Karpas-422 (cell line): ENCODE data around the gene P3R3URF. TPM values are rescaled to one million over a fixed set of nuclear protein-coding genes. Genes with fewer than 3 reads are reported as not detected.

ENCODE experiments used
- DNase-seq: peaks from one replicate; pipeline ENCODE4 v3.0.0-alpha.2; 2015
- H2AFZ ChIP-seq: fragments of 200-600 bp; sonication (generic); 2 replicates; pipeline ENCODE4 v1.6.1; 2014; ENCODE audit warnings: antibody characterized with exemption, low read length, mixed read lengths
- H3K27ac ChIP-seq: fragments of 200-600 bp; sonication (generic); 2 replicates; pipeline ENCODE4 v1.5.1; 2014; ENCODE audit warnings: mild to moderate bottlenecking, low read length, moderate library complexity
- H3K27me3 ChIP-seq: fragments of 200-600 bp; sonication (generic); 2 replicates; pipeline ENCODE4 v1.6.1; 2014; ENCODE audit warnings: low read length, mixed read lengths
- H3K36me3 ChIP-seq: fragments of 200-600 bp; sonication (generic); 2 replicates; pipeline ENCODE4 v1.6.1; 2014; ENCODE audit warnings: low read length, mixed read lengths; ENCODE audit not compliant: insufficient read depth
- H3K4me1 ChIP-seq: fragments of 200-600 bp; sonication (generic); 2 replicates; pipeline ENCODE4 v1.6.1; 2014; ENCODE audit warnings: mild to moderate bottlenecking, low read length, mixed read lengths
- H3K4me2 ChIP-seq: fragments of 200-600 bp; sonication (generic); 2 replicates; pipeline ENCODE4 v1.6.1; 2014; ENCODE audit warnings: low read length, low read depth, mild to moderate bottlenecking; ENCODE audit not compliant: poor library complexity, severe bottlenecking
- H3K4me3 ChIP-seq: fragments of 200-600 bp; sonication (generic); 2 replicates; pipeline ENCODE4 v1.5.1; 2014; ENCODE audit warnings: mild to moderate bottlenecking, antibody characterized with exemption, low read length, mixed read lengths
- H3K79me2 ChIP-seq: fragments of 200-600 bp; sonication (generic); 2 replicates; pipeline ENCODE4 v1.6.1; 2014; ENCODE audit warnings: mild to moderate bottlenecking, low read length, mixed read lengths
- H3K9ac ChIP-seq: fragments of 200-600 bp; sonication (generic); 2 replicates; pipeline ENCODE4 v1.6.0; 2014; ENCODE audit warnings: low read length
- H3K9me2 ChIP-seq: fragments of 200-600 bp; sonication (generic), shearing (Covaris generic); replicated peaks from 2 replicates; pipeline ENCODE4 v1.6.0; 2014; ENCODE audit warnings: mild to moderate bottlenecking, low read length, moderate library complexity; ENCODE audit not compliant: insufficient read depth
- H3K9me3 ChIP-seq: fragments of 300-700, 200-600 bp; sonication (generic); 2 replicates; pipeline ENCODE4 v1.6.1; 2014; ENCODE audit warnings: low read length, mixed read lengths
- H4K20me1 ChIP-seq: fragments of 200-600 bp; sonication (generic); 2 replicates; pipeline ENCODE4 v1.6.1; 2014; ENCODE audit warnings: mild to moderate bottlenecking, antibody characterized with exemption, low read length, low read depth; ENCODE audit not compliant: insufficient read depth
- small RNA-seq: library from RNA; depleted of rRNA; stranded (forward); fragments of <200 nt; gene quantifications from one replicate; pipeline ENCODE3, GENCODE V24; 2014
- total RNA-seq: library from RNA; depleted of rRNA; stranded (reverse); fragments of >200 nt; shearing (Covaris generic); gene quantifications from 2 replicates; pipeline ENCODE4 v1.2.3, GENCODE V29; 2014; ENCODE audit warnings: low replicate concordance; rRNA removed

P3R3URF gene
- total RNA-seq, 1 experiment from 2014 or later: not detected

DNA sequence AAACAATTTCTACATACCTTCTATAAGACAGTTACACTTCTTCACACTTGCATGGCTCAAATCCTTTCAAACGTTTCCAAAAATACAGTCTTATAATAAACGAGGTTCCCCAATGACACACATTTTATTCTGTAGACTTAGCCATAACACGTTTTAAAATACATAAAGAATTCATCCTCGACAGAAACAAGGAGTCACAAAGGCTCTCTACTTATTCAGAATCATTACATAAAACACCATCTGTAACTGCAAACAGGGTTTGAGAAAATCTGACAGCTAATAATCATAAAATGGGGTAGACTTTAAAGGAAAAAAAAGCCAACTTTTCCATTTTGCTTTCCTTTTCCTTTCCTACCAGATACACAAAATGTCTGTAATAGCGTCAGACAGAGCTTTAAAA, 45.7 kb downstream of the P3R3URF start:
- H3K9me2 ChIP-seq: no peaks in the 10 kb centered on the region
- peaks cover 61% of the 10 kb centered on the region for H3K79me2 ChIP-seq
- peak overlapping the region; percentile 82 for H3K4me2 ChIP-seq
- no peaks in the 10 kb centered on the region for H3K9me3 ChIP-seq
- no peaks in the 10 kb centered on the region for H3K27me3 ChIP-seq
- peaks cover 5% of the 10 kb centered on the region; the same call in 1 of the 2 replicates for H3K36me3 ChIP-seq
- H3K9ac ChIP-seq: peak overlapping the region; percentile 92
- no peak overlapping the region for H2AFZ ChIP-seq
- peak overlapping the region; percentile 20 for H3K27ac ChIP-seq
- H3K4me1 ChIP-seq: peaks cover 42% of the 10 kb centered on the region
- peak overlapping the region; percentile 75 for H3K4me3 ChIP-seq
- DNase-seq: no peak
- H4K20me1 ChIP-seq: no peaks in the 10 kb centered on the region

DNA sequence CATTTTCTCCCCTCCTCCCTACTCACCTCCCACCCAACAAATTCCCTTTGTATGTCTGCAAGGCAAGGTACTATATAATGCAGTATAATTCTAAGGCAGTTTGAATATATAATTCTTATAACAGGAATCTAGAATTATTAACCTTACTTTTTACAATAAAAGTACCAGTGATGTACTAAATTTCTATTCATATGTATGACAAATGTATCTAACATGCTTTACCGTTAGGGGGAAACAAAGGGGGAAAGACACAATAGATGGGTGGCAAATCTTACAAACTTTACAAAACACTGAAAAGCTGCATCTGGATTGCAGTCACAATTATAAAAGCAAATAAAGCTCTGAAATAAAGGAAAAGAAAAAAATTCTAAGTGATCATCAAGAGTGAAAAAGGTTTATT, 46.2 kb downstream of the P3R3URF start:
- H3K9ac ChIP-seq: peak overlapping the region; percentile 92
- H3K27me3 ChIP-seq: no peaks in the 10 kb centered on the region
- H3K79me2 ChIP-seq: peaks cover 66% of the 10 kb centered on the region
- peak overlapping the region; percentile 82 for H3K4me2 ChIP-seq
- no peak overlapping the region for H2AFZ ChIP-seq
- H3K9me3 ChIP-seq: no peaks in the 10 kb centered on the region
- peak overlapping the region; percentile 20 for H3K27ac ChIP-seq
- no peaks in the 10 kb centered on the region for H3K9me2 ChIP-seq
- peaks cover 5% of the 10 kb centered on the region; the same call in 1 of the 2 replicates for H3K36me3 ChIP-seq
- no peak for DNase-seq
- H3K4me3 ChIP-seq: peak overlapping the region; percentile 75
- H3K4me1 ChIP-seq: peaks cover 42% of the 10 kb centered on the region
- H4K20me1 ChIP-seq: no peaks in the 10 kb centered on the region

DNA sequence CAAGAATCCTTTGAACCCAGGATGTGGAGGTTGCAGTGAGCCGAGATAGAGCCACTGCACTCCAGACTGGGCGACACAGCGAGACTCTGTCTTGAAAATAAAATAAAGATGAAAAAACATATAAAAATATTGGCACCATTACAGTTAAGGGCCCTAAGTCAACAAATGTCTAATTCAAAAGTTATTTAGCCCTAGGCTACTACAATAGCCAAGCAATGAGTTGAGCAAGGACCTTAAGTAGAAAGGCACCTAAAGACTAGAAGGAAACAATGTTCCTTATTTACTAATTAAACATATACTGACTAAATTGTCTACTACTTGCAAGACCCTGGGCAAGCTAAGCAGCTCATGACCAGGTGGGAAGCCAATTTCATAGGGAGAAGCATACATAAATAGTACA, 47.9 kb downstream of the P3R3URF start:
- Histone ChIP-seq H3K79me2 (peaks cover 78% of the 10 kb centered on the region), H3K9me2 (no peaks in the 10 kb centered on the region)
- DNase-seq: no peak

More for the DNA sequence above, 47.9 kb downstream of the P3R3URF start:
- Histone ChIP-seq H2AFZ (no peak overlapping the region), H3K4me1 (peaks cover 24% of the 10 kb centered on the region), H3K27me3 (no peaks in the 10 kb centered on the region), H3K9me3 (no peaks in the 10 kb centered on the region), H3K27ac (no peak overlapping the region), H3K4me2 (no peak overlapping the region), H3K36me3 (peaks cover 5% of the 10 kb centered on the region; the same call in 1 of the 2 replicates), H3K4me3 (no peak overlapping the region), H4K20me1 (no peaks in the 10 kb centered on the region), H3K9ac (no peak overlapping the region)

Small RNA genes within 50 kb of the gene (small RNA-seq; reads per million reads assigned to genes)
- not detected for gene AL672043.1

Other genes starting within 250 kb of the P3R3URF start
- gene PIK3R3, start 43.9 kb downstream of the P3R3URF start, total RNA-seq: 10.4 and 12.7 TPM in 2 replicates
- not detected in 2 replicates for gene TSPAN1, start 1.4 kb downstream of the P3R3URF start, total RNA-seq
- 55.0 and 65.1 TPM in 2 replicates for gene POMGNT1, start 21.9 kb upstream of the P3R3URF start, total RNA-seq
- gene LURAP1, start 26.8 kb upstream of the P3R3URF start, total RNA-seq: 0.25 TPM in 1 of 2 replicates, not detected in the other
- 10.5 and 18.0 TPM in 2 replicates for gene RAD54L, start 71.3 kb upstream of the P3R3URF start, total RNA-seq
- 64.1 and 69.1 TPM in 2 replicates for gene LRRC41, start 127.1 kb upstream of the P3R3URF start, total RNA-seq
- 455 and 533 TPM in 2 replicates for gene UQCRH, start 127.2 kb upstream of the P3R3URF start, total RNA-seq
- gene NSUN4, start 164.3 kb upstream of the P3R3URF start, total RNA-seq: 15.9 and 27.1 TPM in 2 replicates
- gene FAAH, start 217.8 kb upstream of the P3R3URF start, total RNA-seq: 1.3 TPM in 1 of 2 replicates, not detected in the other